Stomach smooth muscle (tissue), 2 donors: Measurements from ENCODE around the gene POLD1.

Experiments
- H3K27ac ChIP-seq: one replicate; pipeline ENCODE4 v1.7.0; 2013; ENCODE audit warnings: mild to moderate bottlenecking, low read length, inconsistent platforms
- H3K27me3 ChIP-seq, 2 donors: one replicate each; pipeline ENCODE4 v1.7.0; 2013; ENCODE audit warnings: low read length in 2 of 2; ENCODE audit not compliant: insufficient read depth in 2 of 2, control insufficient read depth in 1 of 2
- H3K36me3 ChIP-seq, 2 donors: one replicate each; pipeline ENCODE4 v1.7.0; 2013; ENCODE audit warnings: low read length in 2 of 2; ENCODE audit not compliant: control insufficient read depth in 2 of 2, insufficient read depth in 2 of 2
- H3K4me1 ChIP-seq: one replicate; pipeline ENCODE4 v1.7.0; 2013; ENCODE audit warnings: low read length; ENCODE audit not compliant: control insufficient read depth, insufficient read depth
- H3K4me3 ChIP-seq, 2 donors: one replicate each; pipeline ENCODE4 v1.7.0; 2013; ENCODE audit warnings: low read length in 2 of 2
- H3K9ac ChIP-seq, 2 donors: one replicate each; pipeline ENCODE4 v1.7.0; 2013; ENCODE audit warnings: low read length in 2 of 2, mild to moderate bottlenecking in 1 of 2
- H3K9me3 ChIP-seq, 2 donors: one replicate each; pipeline ENCODE4 v1.7.0; 2013; ENCODE audit warnings: low read length in 2 of 2; ENCODE audit not compliant: control insufficient read depth in 2 of 2
- donor health status: healthy.
- donor health status: Pancreatic carcinoma.

POLD1 gene

DNA sequence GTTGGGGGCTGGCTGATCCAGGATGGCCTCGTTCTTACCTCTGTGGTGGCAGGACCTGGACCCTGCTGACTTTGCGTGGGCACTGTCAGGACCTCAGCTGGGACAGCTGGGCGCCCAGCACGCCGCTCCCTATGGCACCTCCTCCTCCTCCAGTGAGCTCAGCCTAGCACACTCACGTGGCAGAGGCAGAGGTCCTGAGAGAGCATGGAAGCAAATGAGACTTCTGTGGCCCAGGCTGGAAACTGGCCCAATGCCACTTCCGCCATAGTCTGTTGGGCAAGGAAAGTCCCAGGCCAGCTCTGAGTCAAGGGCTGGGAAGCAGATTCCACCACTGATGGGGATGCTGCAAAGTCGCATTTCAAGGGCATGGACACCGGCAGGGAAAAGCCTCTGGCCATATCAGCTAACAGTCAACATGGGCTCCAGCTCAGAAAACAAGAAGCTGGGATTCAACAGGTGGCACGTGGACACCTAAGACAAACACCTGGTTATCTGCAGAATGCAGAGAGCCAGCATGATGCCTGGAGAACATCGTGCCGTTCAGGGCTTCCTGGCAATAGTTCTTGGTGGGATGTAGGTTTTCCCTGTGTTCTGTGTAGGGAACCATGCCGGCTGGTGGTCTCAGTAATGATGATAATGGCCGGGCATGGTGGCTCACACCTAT is 65.2 kb downstream of the POLD1 start:
- Histone ChIP-seq H3K4me1 (no peaks in the 10 kb centered on the region), H3K9me3 (peaks cover 0 to 4% of the 10 kb centered on the region in 2 donors), H3K4me3 (no peak overlapping the region), H3K27ac (no peak overlapping the region), H3K9ac (no peak overlapping the region), H3K27me3 (peaks cover 3 to 8% of the 10 kb centered on the region in 2 donors), H3K36me3 (no peaks in the 10 kb centered on the region)

GRCh38 chr19:50450369-50451222 is 66.4 kb downstream of the POLD1 start:
- no peak overlapping the region for H3K4me3 ChIP-seq
- H3K4me1 ChIP-seq: no peaks in the 10 kb centered on the region
- H3K9me3 ChIP-seq: peaks cover 0 to 4% of the 10 kb centered on the region in 2 donors
- no peak overlapping the region for H3K27ac ChIP-seq
- H3K36me3 ChIP-seq: no peaks in the 10 kb centered on the region
- no peak overlapping the region for H3K9ac ChIP-seq
- H3K27me3 ChIP-seq: peaks cover 3 to 10% of the 10 kb centered on the region in 2 donors

GRCh38 chr19:50451223-50451534 is 67.0 kb downstream of the POLD1 start:
- H3K27ac ChIP-seq: no peak overlapping the region

GRCh38 chr19:50453243-50453642 is 69.1 kb downstream of the POLD1 start:
- no peak overlapping the region for H3K9ac ChIP-seq
- no peaks in the 10 kb centered on the region for H3K36me3 ChIP-seq
- no peaks in the 10 kb centered on the region for H3K9me3 ChIP-seq
- H3K4me3 ChIP-seq: no peak overlapping the region
- H3K27ac ChIP-seq: no peak overlapping the region
- peaks cover 5 to 14% of the 10 kb centered on the region in 2 donors for H3K27me3 ChIP-seq
- H3K4me1 ChIP-seq: no peaks in the 10 kb centered on the region

More at GRCh38 chr19:50451223-50451534, 67.0 kb downstream of the POLD1 start:
- Histone ChIP-seq H3K9ac (no peak overlapping the region), H3K4me3 (no peak overlapping the region), H3K27me3 (peaks cover 3 to 10% of the 10 kb centered on the region in 2 donors), H3K9me3 (peaks cover 0 to 4% of the 10 kb centered on the region in 2 donors), H3K4me1 (no peaks in the 10 kb centered on the region), H3K36me3 (no peaks in the 10 kb centered on the region)

- H3K9ac ChIP-seq: no peak overlapping the region
- no peaks in the 10 kb centered on the region for H3K4me1 ChIP-seq
- H3K27ac ChIP-seq: no peak overlapping the region
- H3K27me3 ChIP-seq: peaks cover 13 to 17% of the 10 kb centered on the region in 2 donors
- H3K4me3 ChIP-seq: no peak overlapping the region
- no peaks in the 10 kb centered on the region for H3K36me3 ChIP-seq
- no peaks in the 10 kb centered on the region for H3K9me3 ChIP-seq
Observed at GRCh38 chr19:50455992-50456391, 71.8 kb downstream of the POLD1 start.

DNA sequence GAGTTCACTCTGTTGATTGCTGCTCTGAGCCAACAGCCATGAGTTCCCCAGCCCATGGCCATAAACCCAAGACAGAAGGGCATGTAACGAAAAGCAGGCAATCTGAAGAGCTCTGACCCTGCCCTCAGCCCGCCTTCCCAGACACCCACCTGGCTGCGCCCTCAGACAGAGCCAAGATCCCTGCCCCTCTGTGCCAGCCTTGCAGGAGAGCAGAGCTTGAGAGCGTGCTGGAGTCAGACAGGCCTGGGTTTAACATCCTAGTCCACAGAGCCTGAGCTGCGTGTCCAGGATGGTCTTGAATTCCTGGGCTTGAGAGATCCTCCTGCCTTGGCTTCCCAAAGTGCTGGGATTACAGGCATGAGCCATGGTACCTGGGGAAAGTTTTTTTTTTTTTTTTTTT is 73.2 kb downstream of the POLD1 start:
- Histone ChIP-seq H3K27ac (no peak overlapping the region), H3K9me3 (no peaks in the 10 kb centered on the region), H3K27me3 (peaks cover 21% of the 10 kb centered on the region in 2 donors), H3K9ac (no peak overlapping the region), H3K4me3 (no peak overlapping the region), H3K4me1 (no peaks in the 10 kb centered on the region), H3K36me3 (no peaks in the 10 kb centered on the region)

DNA sequence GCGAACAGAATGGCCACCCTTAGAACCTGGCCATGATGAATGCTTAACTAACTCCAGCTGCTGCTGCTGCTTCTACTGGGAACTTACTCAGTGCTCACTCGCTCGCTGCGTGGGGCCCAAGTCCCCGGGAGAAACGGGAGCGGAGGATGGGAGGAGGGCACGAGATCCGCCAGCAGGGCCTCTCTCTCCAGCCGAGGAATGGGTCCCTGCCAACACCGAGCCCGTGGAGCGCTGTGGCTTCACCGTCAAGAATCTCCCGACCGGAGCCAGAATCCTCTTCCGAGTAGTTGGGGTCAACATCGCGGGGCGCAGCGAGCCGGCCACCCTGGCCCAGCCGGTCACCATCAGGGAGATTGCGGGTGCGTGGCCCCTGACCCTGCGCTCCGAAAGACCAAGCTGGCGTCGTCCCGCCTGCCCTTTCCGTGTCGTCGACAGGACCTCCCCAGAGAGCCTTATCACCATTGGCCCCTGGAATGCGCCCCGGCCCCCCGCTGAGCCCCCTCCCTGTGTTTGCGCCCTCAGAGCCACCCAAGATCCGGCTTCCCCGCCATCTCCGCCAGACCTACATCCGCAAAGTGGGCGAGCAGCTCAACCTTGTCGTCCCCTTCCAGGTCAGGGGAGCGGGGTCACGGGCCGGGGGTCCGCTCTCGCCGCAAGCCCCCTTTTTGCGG is 74.4 kb downstream of the POLD1 start:
- no peak overlapping the region for H3K4me3 ChIP-seq
- H3K9me3 ChIP-seq: no peaks in the 10 kb centered on the region
- no peak overlapping the region for H3K9ac ChIP-seq
- peaks cover 21% of the 10 kb centered on the region in 2 donors for H3K27me3 ChIP-seq
- no peak overlapping the region for H3K27ac ChIP-seq
- no peaks in the 10 kb centered on the region for H3K36me3 ChIP-seq
- H3K4me1 ChIP-seq: no peaks in the 10 kb centered on the region

DNA sequence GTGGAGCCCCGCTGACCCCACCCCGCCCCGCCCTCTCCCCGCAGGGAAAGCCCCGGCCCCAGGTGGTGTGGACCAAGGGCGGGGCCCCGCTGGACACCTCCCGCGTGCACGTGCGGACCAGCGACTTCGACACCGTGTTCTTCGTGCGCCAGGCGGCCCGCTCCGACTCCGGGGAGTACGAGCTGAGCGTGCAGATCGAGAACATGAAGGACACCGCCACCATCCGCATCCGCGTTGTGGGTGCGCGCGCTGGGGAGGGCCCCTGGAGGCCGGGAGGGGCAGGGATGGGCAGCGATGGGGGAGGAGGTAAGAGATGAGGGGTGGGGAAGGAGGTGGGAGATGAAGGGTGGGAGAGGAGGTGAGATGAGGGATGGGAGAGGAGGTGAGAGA is 74.9 kb downstream of the POLD1 start:
- Histone ChIP-seq H3K4me1 (no peaks in the 10 kb centered on the region), H3K9me3 (no peaks in the 10 kb centered on the region), H3K36me3 (no peaks in the 10 kb centered on the region), H3K4me3 (no peak overlapping the region), H3K27ac (no peak overlapping the region), H3K27me3 (peaks cover 21% of the 10 kb centered on the region in 2 donors), H3K9ac (no peak overlapping the region)

- H3K27ac ChIP-seq: no peak overlapping the region
- no peaks in the 10 kb centered on the region for H3K4me1 ChIP-seq
- peaks cover 21% of the 10 kb centered on the region in 2 donors for H3K27me3 ChIP-seq
- no peak overlapping the region for H3K9ac ChIP-seq
- H3K9me3 ChIP-seq: no peaks in the 10 kb centered on the region
- H3K36me3 ChIP-seq: no peaks in the 10 kb centered on the region
- H3K4me3 ChIP-seq: no peak overlapping the region
Observed at GRCh38 chr19:50459638-50460037, 75.5 kb downstream of the POLD1 start.

- Histone ChIP-seq H3K27ac (no peak overlapping the region), H3K9ac (no peak overlapping the region), H3K4me1 (no peaks in the 10 kb centered on the region), H3K4me3 (no peak overlapping the region), H3K36me3 (no peaks in the 10 kb centered on the region), H3K9me3 (no peaks in the 10 kb centered on the region), H3K27me3 (peaks cover 21% of the 10 kb centered on the region in 2 donors)
Observed at GRCh38 chr19:50460161-50460765, 76.1 kb downstream of the POLD1 start.
